ENCODE data around the gene KIAA0586.
"Not testable (repeated sequence)": the region's sequence is repeated elsewhere in the genome, so short reads cannot be mapped to it uniquely, and the experiment has no call there.

KIAA0586 gene

GRCh38 chr14:58464652-58465051, 37.1 kb downstream of the KIAA0586 start:
- no peak for DNase-seq (ENCODE audit: low read depth)

- DNase-seq (ENCODE audit: low read depth): no peak
Observed at GRCh38 chr14:58465421-58465820, 37.9 kb downstream of the KIAA0586 start.

GRCh38 chr14:58466459-58466858, 38.9 kb downstream of the KIAA0586 start:
- no peak for DNase-seq (ENCODE audit: low read depth)

- DNase-seq (ENCODE audit: low read depth): no peak
Observed at GRCh38 chr14:58467575-58467974, 40.1 kb downstream of the KIAA0586 start.

GRCh38 chr14:58469309-58469708, 41.8 kb downstream of the KIAA0586 start:
- no peak for DNase-seq (ENCODE audit: low read depth)

- DNase-seq (ENCODE audit: low read depth): no peak
Observed at GRCh38 chr14:58476320-58476719, 48.8 kb downstream of the KIAA0586 start.

- DNase-seq (ENCODE audit: low read depth): no peak
Observed at GRCh38 chr14:58477653-58478052, 50.1 kb downstream of the KIAA0586 start.

- not testable (repeated sequence) for DNase-seq (ENCODE audit: low read depth)
Observed at GRCh38 chr14:58478329-58478728, 50.8 kb downstream of the KIAA0586 start.

GRCh38 chr14:58479975-58480374, 52.5 kb downstream of the KIAA0586 start:
- DNase-seq (ENCODE audit: low read depth): no peak

GRCh38 chr14:58484176-58484575, 56.7 kb downstream of the KIAA0586 start:
- DNase-seq (ENCODE audit: low read depth): no peak

GRCh38 chr14:58488550-58488949, 61.0 kb downstream of the KIAA0586 start:
- no peak for DNase-seq (ENCODE audit: low read depth)

GRCh38 chr14:58491593-58491992, 64.1 kb downstream of the KIAA0586 start:
- no peak for DNase-seq (ENCODE audit: low read depth)

GRCh38 chr14:58492044-58492443, 64.5 kb downstream of the KIAA0586 start:
- DNase-seq (ENCODE audit: low read depth): no peak

GRCh38 chr14:58501214-58501816, 73.8 kb downstream of the KIAA0586 start:
- no peak for DNase-seq (ENCODE audit: low read depth)

- DNase-seq (ENCODE audit: low read depth): no peak
Observed at GRCh38 chr14:58513272-58513671, 85.8 kb downstream of the KIAA0586 start.

- DNase-seq (ENCODE audit: low read depth): no peak
Observed at GRCh38 chr14:58517592-58517991, 90.1 kb downstream of the KIAA0586 start.

GRCh38 chr14:58525691-58526090, 98.2 kb downstream of the KIAA0586 start:
- not testable (repeated sequence) for DNase-seq (ENCODE audit: low read depth)

- DNase-seq (ENCODE audit: low read depth): no peak
Observed at GRCh38 chr14:58533446-58533845, 105.9 kb downstream of the KIAA0586 start.

- no peak for DNase-seq (ENCODE audit: low read depth)
Observed at GRCh38 chr14:58535044-58535443, 107.5 kb downstream of the KIAA0586 start.

- no peak for DNase-seq (ENCODE audit: low read depth)
Observed at GRCh38 chr14:58537004-58537403, 109.5 kb downstream of the KIAA0586 start.

GRCh38 chr14:58540749-58541632, 113.5 kb downstream of the KIAA0586 start:
- no peak for DNase-seq (ENCODE audit: low read depth)

- DNase-seq (ENCODE audit: low read depth): no peak
Observed at GRCh38 chr14:58541633-58542022, 114.1 kb downstream of the KIAA0586 start.

- DNase-seq (ENCODE audit: low read depth): no peak
Observed at GRCh38 chr14:58543253-58543652, 115.7 kb downstream of the KIAA0586 start.

- DNase-seq (ENCODE audit: low read depth): no peak
Observed at GRCh38 chr14:58547649-58548048, 120.1 kb downstream of the KIAA0586 start.

Measured in activated T-helper 9 cell treated with anti-CD3 and anti-CD28 coated beads, Interleukin-2, amount 50 U/mL, for 16 hours (primary cell).